GM18873 (cell line): ENCODE results near the gene PRRC2A.
"Not testable (repeated sequence)": the region's sequence is repeated elsewhere in the genome, so short reads cannot be mapped to it uniquely, and the experiment has no call there.

Experiments
- ATAC-seq: cut with Tn5 transposase; IDR thresholded peaks from one replicate; pipeline ENCODE4 v1.9.1; 2021; ENCODE audit warnings: mild to moderate bottlenecking, moderate library complexity, moderate number of reproducible peaks; ENCODE audit not compliant: unreplicated experiment, low FRiP score

The PRRC2A gene

GRCh38 chr6:31585491-31585890 lies 35.0 kb upstream of the PRRC2A start:
- ATAC-seq: no peak

- ATAC-seq: no peak
Measured at GRCh38 chr6:31586008-31586407, 34.5 kb upstream of the PRRC2A start, which contains the start of gene LST1. LST1 (plus strand) TSS chr6:31586277; CDS start chr6:31587300, 1,023 bp downstream.

DNA sequence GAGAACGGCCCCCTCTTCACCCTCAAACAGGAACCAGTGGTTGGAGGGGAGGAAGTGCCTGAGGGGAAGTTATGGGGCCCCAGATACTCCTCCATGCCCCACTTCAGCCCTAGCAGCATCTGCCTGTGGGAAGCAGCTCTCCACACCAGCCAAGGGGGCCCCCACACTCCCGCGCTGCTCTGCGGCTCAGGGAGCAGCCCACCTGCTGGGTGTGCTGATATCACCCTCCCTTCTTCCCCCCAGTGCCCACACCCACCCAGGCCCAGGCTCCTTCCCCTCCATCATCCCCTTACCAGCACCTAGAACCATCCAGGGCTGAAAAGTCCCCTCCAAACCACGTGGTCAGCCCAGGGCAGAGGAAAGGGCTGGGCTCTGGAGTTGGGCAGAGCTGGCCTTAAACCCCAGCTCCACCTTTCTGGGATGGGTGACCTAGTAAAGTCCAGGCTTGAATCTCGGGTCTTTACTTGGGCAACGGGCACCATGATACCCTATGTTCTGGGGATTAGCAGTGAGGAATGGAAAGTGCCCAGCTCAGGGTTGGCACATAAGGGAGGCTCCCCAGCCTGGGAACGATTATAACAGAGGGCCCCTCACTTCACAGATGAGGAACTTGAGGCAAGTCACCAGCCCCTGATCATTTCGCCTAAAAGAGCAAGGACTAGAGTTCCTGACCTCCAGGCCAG lies 33.8 kb upstream of the PRRC2A start:
- no peak for ATAC-seq

- no peak for ATAC-seq
Measured at GRCh38 chr6:31587791-31588777, 32.4 kb upstream of the PRRC2A start.

DNA sequence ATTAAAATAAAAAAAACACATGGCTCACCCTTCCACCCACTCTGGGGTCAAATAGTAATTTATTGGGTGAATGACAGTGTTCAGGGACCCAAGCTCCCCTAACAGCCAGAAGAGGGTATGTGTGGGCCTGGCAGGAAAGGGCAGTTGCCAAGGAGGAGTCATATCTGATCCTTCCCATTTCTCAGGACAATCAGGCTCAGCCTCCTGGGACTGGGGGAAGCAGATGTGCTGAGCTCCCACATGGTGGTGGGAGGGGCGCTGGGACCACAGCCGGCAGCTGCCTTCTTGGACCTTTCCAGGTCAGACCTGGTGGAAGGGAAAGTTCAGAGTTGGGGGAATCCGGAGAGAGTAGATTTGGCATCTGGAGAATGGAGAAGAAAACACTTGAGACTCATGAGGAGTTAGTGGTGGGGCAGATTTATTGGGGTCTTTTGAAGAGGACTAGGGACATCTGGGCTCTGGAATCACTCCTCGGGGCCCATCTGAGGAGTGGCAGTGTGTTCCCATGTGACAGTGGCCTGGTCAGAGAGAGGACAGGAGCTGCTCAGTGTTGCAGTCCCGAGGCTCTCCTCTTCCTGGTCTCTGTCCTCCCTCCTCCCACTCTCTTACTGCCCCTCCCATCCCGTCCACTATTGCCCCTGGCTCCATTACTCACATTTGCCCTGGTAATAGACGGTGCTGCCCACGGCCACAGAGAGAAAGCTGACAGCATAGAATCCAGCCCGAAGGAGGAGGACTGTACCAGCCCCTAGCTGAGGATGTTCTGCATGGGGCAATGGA lies 31.5 kb upstream of the PRRC2A start:
- no peak for ATAC-seq

GRCh38 chr6:31590691-31591090 lies 29.8 kb upstream of the PRRC2A start:
- ATAC-seq: not testable (repeated sequence)

DNA sequence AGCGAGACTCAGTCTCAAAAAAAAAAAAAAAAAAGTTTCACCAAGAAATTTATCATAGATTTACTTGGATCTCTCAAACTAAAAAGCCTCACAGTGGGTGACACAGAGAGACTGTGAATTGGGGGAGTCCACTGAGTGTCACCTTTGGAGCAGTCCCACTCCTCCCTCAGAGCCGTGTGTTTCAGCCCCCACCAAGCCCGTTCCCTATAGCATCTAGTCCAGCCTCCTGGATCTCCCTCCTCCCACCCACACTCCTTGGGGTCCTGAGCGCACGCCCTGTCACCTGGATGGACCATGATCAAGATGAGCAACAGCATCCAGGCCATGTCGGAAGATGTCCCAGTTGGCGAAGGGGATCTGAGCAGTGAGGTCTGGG lies 28.1 kb upstream of the PRRC2A start:
- ATAC-seq: no peak

DNA sequence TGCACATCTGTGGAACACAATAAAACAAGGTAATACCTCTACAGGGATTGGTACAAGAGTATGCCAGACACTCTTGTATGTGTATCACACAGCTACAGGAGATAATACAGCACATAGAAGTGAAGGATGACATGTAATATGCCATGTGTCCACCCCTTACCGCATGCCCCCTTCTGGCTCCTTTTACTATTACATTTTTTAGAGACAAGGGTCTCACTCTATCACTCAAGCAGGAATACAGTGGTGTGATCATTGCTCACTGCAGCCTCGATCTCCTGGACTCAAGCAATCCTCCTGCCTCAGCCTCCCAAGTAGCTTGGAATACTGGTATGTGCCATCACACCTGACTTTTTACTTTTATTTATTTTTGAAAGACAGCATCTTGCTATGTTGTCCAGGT lies 23.5 kb upstream of the PRRC2A start:
- ATAC-seq: no peak

- ATAC-seq: no peak
Measured at GRCh38 chr6:31607317-31607716, 13.2 kb upstream of the PRRC2A start.

GRCh38 chr6:31609519-31610406 lies 10.8 kb upstream of the PRRC2A start:
- ATAC-seq: no peak

- ATAC-seq: no peak
Measured at GRCh38 chr6:31610968-31611367, 9.5 kb upstream of the PRRC2A start.

DNA sequence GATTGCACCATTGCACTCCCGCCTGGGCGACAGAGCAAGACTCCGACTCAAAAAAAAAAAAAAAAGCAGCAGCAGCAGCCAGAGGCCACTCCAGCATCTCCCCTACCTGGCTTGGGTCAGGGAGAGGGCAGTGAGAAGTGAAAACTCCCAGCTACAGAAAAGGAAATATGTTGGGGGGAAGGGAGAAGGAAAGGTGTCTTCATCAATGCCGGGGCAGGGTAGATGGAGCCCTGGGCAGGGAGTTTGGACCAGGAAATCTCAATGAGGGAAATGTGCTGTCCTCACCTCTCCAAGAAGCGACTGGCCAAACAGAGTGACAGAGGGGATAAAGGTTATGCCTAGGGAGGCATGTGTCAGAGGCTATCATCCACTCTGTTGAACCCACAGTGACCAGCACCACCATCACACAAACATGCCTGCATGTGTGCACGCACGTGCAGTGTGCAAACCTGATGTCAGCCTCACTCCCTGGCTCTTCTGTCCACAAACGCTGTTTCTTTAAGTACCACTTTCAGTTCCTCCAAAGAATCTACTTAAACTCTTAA lies 6.4 kb upstream of the PRRC2A start:
- ATAC-seq: no peak

DNA sequence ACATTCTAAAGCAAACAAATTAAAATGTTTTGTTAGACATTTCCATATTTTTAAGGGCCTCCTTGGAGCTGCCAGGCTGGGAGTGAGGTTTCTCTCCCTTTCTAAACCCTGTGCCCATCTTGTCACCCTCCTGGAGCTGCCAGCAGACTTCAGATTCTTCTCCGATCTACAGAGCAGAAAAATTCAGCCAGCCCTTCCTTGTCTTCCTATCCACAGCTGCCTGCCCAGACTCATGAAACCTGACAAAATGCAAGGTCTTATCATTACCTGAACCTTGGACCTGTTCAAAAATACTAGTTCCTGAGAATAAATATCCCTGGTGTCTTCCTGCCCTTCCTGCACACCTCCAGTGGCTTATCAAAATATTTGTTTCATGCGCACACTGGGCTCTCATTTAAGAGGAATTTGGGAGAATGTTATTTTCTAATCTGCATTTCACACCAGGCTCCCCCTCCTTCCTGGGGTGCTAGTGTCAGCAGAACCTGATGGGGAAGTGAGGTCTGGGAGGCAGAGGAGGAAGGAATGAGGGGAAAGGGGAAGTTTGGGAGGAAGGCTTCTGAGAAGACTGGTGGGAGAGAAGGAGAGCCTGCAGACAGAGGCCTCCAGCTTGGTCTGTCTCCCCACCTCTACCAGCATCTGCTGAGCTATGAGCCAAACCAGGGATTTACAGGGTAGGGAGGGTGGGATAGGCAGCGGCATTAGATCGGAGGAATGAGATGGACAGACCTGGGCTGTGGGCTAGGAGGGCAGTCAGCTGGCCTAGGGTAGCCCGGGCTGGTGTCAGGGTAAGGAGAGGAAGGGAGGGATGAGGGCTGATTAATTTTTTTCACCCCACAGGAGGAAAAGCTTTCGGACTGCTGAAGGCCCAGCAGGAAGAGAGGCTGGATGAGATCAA lies 5.6 kb upstream of the PRRC2A start, which contains the start of gene AIF1:
Gene AIF1 (plus strand): TSS at position 551 of the 895 bp plus-strand sequence. CDS start 96 bp downstream, at position 647.
- no peak for ATAC-seq

DNA sequence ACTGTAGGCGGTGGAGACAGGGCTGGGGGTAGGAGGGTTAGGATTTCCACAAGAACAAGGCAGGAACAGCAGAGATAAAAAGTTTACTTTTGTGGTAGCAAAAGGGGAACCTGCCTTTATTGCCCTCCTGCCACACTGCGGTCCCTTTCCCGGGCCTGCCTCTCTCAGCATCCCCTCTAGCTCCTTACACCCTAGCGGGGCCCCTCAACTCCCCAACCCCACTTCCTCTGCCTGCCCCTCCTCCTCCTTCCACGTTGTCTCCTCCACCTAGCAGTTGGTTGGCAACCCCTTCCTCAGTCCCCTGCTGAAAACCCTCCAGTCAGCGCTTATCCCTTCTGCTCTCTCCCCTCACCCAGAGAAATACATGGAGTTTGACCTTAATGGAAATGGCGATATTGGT lies 4.8 kb upstream of the PRRC2A start:
- no peak for ATAC-seq

- no peak for ATAC-seq
Measured at GRCh38 chr6:31617010-31617409, 3.5 kb upstream of the PRRC2A start.

- ATAC-seq: peak; percentile 57
Measured at GRCh38 chr6:31619805-31620585, 520 bp upstream of the PRRC2A start.

- no peak for ATAC-seq
Measured at GRCh38 chr6:31621320-31621939, 915 bp downstream of the PRRC2A start.
